MG63 (cell line): ENCODE data around the gene HERC3. TPM values are rescaled to one million over a fixed set of nuclear protein-coding genes. Genes with fewer than 3 reads are reported as not detected.
A peak's percentile ranks its signal among the peaks of the same experiment; 100 is the strongest.

Source experiments
- DNase-seq: peaks from one replicate; pipeline ENCODE4 v3.0.0-alpha.2; 2020
- H3K27me3 ChIP-seq: fragments of 250-450 bp; sonication (Bioruptor Pico); 2 replicates; pipeline ENCODE4 v1.5.1; 2020; ENCODE audit warnings: mild to moderate bottlenecking, moderate library complexity
- H3K36me3 ChIP-seq: fragments of 250-450 bp; sonication (Bioruptor Pico); 2 replicates; pipeline ENCODE4 v1.5.1; 2020; ENCODE audit warnings: mild to moderate bottlenecking, moderate library complexity
- H3K4me3 ChIP-seq: fragments of 250-450 bp; sonication (Bioruptor Pico); 2 replicates; pipeline ENCODE4 v1.5.1; 2020; ENCODE audit warnings: mild to moderate bottlenecking, moderate library complexity
- H3K9me3 ChIP-seq: fragments of 250-450 bp; sonication (Bioruptor Pico); 2 replicates; pipeline ENCODE4 v1.5.1; 2020; ENCODE audit warnings: mild to moderate bottlenecking, moderate library complexity
- total RNA-seq: library from RNA; depleted of rRNA; stranded (reverse); fragments of >200 nt; shearing (Covaris generic); gene quantifications from 2 replicates; pipeline ENCODE4 v1.2.3, GENCODE V29; 2014; ENCODE audit warnings: low replicate concordance

HERC3 gene
- total RNA-seq, 1 experiment from 2014 or later: 3.3 TPM

DNA sequence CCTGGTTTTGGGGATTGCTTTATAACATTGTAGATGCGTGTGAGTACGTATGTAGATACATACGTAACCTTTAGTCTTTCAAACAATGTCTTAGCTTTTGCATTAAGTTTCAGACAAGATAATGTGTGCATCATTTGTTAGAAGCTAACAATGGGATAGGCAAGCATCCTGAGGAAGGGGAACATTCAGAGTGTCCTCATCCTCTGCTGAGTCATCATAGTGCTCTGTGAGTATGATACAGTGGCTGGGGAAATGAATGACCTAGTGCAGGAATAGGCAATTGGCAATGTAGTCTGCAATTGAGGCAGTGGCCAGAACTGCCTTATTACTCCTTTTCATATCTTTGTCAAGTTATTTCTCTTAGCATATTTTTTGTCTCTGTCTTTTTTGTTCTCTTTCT lies 98.1 kb downstream of the HERC3 start:
- Histone ChIP-seq H3K36me3 (no peaks in the 10 kb centered on the region), H3K9me3 (no peaks in the 10 kb centered on the region), H3K4me3 (no peak overlapping the region), H3K27me3 (no peaks in the 10 kb centered on the region)
- DNase-seq: no peak

- no peak for DNase-seq
- no peak overlapping the region for H3K4me3 ChIP-seq
- H3K27me3 ChIP-seq: no peaks in the 10 kb centered on the region
- H3K36me3 ChIP-seq: no peaks in the 10 kb centered on the region
- H3K9me3 ChIP-seq: no peaks in the 10 kb centered on the region
Measured at GRCh38 chr4:88693792-88694191, 101.5 kb downstream of the HERC3 start.

- Histone ChIP-seq H3K36me3 (no peaks in the 10 kb centered on the region), H3K9me3 (no peaks in the 10 kb centered on the region), H3K4me3 (peak overlapping the region; percentile 56; the same call in 1 of the 2 replicates), H3K27me3 (no peaks in the 10 kb centered on the region)
- no peak for DNase-seq
Measured at GRCh38 chr4:88696630-88697029, 104.3 kb downstream of the HERC3 start.

DNA sequence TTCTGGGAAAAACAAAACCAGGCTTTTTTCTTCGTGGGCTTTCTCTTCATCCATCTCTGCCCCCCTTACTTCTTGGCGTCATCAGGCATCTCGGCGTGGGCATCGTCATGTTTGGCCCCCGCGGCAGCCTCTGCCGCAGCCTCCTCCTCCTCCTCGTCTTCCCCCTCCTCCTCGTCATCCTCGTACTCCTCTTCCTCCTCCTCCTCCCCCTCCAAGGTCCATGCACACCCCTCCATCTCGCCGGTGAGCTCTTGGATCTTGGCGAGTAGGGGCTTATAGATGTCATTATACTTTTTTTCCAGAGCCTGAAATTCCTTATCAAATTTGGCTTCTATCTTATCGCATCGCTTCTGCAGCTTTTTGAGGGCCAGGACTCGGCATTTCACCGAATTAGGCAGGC lies 104.9 kb downstream of the HERC3 start:
- DNase-seq: no peak
- Histone ChIP-seq H3K9me3 (no peaks in the 10 kb centered on the region), H3K36me3 (no peaks in the 10 kb centered on the region), H3K4me3 (peak overlapping the region; percentile 56), H3K27me3 (no peaks in the 10 kb centered on the region)

DNA sequence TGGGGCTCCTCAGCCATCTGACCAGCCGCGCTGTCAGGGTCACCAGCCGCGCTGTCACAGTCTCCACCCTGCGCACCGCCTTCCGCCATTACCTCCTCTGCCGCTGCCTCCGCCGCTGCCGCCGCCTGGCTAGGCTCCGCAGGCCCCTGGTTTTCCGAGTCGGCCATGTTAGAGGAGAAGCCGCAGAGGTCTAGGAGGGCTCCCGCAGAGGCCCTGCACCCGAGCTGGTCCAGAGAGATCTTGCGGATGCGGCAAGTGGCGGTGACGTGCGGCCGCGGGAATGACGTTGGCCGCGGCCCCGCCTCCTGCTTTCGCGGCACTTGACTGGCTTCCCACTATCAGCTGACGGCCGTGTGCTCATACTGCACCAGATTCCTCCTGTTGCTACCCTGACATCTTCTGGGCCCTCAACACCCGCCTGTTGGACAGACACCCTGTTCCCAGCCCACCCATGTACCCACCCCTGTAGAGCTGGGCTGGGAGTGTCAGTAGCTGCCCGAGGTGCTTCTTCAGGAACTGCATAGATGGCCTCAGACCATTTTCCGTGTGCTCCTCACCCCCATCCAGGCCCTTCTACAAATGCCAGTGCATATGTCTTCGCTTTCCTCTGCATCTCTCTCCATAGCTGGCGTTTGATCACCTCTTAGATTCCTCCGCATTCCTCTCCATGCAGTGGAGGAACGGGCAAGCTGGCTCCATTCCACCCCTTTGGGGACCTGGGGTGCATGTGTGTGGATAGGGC lies 105.5 kb downstream of the HERC3 start, which contains the start of gene NAP1L5:
NAP1L5 (minus strand) TSS at position 242 of the 742 bp plus-strand sequence; CDS start at position 167, 75 bp downstream.
- Histone ChIP-seq H3K36me3 (no peaks in the 10 kb centered on the region), H3K9me3 (no peaks in the 10 kb centered on the region)

DNA sequence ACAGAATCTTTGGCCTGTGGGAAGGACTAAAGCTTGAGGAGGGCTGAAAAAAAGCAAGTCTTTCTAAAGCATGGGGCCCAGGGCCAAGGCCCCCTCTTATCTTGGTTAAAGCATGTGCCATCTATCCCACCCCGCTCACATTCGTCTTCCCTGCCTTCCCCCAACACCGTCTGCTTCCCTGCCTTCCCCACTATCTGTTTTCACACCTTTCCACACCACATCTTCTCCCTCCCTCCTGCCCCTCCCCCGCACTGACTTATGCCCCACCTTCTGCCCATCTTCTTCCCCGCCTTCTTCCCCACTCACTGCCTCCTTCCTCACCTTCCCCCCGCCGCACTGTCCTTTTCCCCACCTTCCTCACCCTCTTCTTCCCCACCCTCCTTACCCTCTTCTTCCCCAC lies 106.2 kb downstream of the HERC3 start:
- H3K9me3 ChIP-seq: no peaks in the 10 kb centered on the region
- no peak overlapping the region for H3K4me3 ChIP-seq
- H3K36me3 ChIP-seq: no peaks in the 10 kb centered on the region
- DNase-seq: no peak
- no peaks in the 10 kb centered on the region for H3K27me3 ChIP-seq

More for the DNA sequence above, 105.5 kb downstream of the HERC3 start, which contains the start of gene NAP1L5:
- peak; percentile 36 for DNase-seq
- no peaks in the 10 kb centered on the region for H3K27me3 ChIP-seq
- H3K4me3 ChIP-seq: peak within 1 kb of the TSS; percentile 56

- no peaks in the 10 kb centered on the region for H3K36me3 ChIP-seq
- no peaks in the 10 kb centered on the region for H3K27me3 ChIP-seq
- H3K9me3 ChIP-seq: no peaks in the 10 kb centered on the region
- no peak for DNase-seq
- H3K4me3 ChIP-seq: no peak overlapping the region
Measured at GRCh38 chr4:88702782-88703181, 110.5 kb downstream of the HERC3 start.

DNA sequence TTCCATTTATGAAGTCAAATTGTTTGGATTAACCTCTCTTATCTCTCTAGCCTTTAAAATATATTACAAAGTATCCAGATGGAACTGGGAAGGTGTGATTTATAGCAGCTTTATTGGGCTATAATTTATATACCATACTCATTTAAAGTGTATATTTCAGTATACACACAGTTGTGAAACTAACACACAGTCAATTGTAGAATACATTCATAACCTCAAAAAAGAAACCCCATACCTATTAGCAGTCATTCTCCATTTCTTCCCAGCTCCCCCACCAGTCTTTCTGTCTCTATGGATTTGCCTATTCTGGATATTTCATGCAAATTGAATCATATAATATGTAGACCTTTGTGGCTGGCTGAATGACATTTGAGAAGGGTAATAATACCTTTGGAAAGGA lies 112.9 kb downstream of the HERC3 start:
- H3K27me3 ChIP-seq: no peaks in the 10 kb centered on the region

DNA sequence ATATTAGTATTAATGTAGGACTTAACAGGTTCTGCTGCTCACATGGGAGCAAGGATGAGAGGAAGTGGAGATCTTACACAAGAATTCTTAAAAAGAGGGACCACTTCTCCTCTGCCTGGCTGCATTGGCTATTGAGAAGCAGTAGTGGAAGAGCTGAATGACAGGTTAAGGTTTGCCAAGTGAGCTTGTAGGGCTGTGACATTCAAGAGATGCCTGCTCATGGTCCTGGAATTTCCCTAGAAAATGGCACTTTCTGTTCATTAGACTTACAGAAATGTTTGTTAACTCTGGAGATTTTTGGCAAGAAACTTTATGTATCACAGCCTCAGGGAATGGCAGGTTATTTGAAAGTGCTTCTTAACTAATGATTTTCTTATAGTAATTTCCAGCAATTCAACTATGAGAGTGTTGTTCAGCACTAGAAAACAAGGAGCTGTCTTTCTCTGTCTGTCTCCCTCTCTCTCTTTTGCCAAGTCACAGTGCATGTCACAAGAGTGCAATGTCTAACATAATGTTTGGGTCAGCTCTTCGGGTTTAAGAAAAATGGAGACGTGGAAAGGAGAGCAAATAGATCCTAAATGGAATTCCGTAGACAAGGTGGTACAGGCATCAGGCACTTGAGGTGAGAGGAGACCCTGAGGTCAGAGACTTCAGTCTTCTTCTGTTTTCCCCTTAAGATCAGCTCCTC lies 113.7 kb downstream of the HERC3 start:
- Histone ChIP-seq H3K27me3 (no peaks in the 10 kb centered on the region), H3K36me3 (no peaks in the 10 kb centered on the region), H3K9me3 (no peaks in the 10 kb centered on the region), H3K4me3 (no peak overlapping the region)
- no peak for DNase-seq

More for the DNA sequence above, 112.9 kb downstream of the HERC3 start:
- Histone ChIP-seq H3K4me3 (no peak overlapping the region), H3K9me3 (no peaks in the 10 kb centered on the region), H3K36me3 (no peaks in the 10 kb centered on the region)
- no peak for DNase-seq

GRCh38 chr4:88706574-88706973 lies 114.3 kb downstream of the HERC3 start:
- H3K27me3 ChIP-seq: no peaks in the 10 kb centered on the region
- no peaks in the 10 kb centered on the region for H3K36me3 ChIP-seq
- H3K4me3 ChIP-seq: no peak overlapping the region
- peak; percentile 18 for DNase-seq
- H3K9me3 ChIP-seq: no peaks in the 10 kb centered on the region

GRCh38 chr4:88709989-88710388 lies 117.7 kb downstream of the HERC3 start:
- no peak for DNase-seq
- H3K27me3 ChIP-seq: no peaks in the 10 kb centered on the region
- no peaks in the 10 kb centered on the region for H3K9me3 ChIP-seq
- H3K36me3 ChIP-seq: no peaks in the 10 kb centered on the region
- H3K4me3 ChIP-seq: no peak overlapping the region

DNA sequence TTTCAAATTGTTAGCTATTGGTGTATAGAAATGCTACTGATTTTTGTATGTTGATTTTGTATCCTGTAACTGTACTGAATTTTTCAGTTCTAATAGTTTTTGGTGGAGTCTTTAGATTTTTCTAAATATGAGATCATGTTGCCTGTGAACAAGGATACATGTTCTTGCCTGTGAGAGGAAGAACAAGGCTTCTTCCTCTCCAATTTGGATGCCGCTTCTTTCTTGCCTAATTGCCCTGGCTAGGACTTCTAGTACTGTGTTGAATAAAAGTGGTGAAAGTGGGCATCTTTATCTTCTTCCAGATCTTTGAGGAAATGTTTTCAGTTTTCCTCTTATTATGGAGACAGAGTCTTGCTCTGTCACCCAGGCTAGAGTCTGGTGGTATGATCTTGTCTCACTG lies 121.5 kb downstream of the HERC3 start:
- Histone ChIP-seq H3K4me3 (no peak overlapping the region), H3K36me3 (no peaks in the 10 kb centered on the region), H3K9me3 (no peaks in the 10 kb centered on the region; the same call in 1 of the 2 replicates), H3K27me3 (no peaks in the 10 kb centered on the region)
- no peak for DNase-seq

DNA sequence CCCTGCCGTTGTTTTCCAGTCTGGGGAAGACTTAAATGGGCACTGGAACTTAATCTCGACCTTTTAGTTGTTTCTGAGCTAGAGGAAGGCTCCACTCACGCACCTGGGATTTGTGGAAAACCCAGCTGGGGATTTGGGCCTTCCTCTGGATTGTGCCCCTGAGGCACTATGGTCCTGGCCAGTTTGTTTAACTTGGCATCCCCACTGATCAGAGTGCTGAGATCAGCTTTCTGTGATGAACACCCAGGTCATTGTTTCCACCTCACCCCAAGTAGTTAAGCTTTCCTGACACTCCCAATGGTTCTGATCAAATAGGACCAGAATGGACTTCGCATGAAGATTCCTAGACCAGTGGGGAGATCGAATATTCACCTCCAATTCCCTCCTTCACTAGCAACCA lies 125.8 kb downstream of the HERC3 start:
- no peak for DNase-seq
- H3K9me3 ChIP-seq: no peaks in the 10 kb centered on the region; the same call in 1 of the 2 replicates
- H3K4me3 ChIP-seq: no peak overlapping the region
- no peaks in the 10 kb centered on the region for H3K27me3 ChIP-seq
- no peaks in the 10 kb centered on the region for H3K36me3 ChIP-seq

- DNase-seq: no peak
- no peak overlapping the region for H3K4me3 ChIP-seq
- no peaks in the 10 kb centered on the region for H3K27me3 ChIP-seq
- no peaks in the 10 kb centered on the region for H3K36me3 ChIP-seq
- H3K9me3 ChIP-seq: no peaks in the 10 kb centered on the region; the same call in 1 of the 2 replicates
Measured at GRCh38 chr4:88719381-88719780, 127.1 kb downstream of the HERC3 start.

DNA sequence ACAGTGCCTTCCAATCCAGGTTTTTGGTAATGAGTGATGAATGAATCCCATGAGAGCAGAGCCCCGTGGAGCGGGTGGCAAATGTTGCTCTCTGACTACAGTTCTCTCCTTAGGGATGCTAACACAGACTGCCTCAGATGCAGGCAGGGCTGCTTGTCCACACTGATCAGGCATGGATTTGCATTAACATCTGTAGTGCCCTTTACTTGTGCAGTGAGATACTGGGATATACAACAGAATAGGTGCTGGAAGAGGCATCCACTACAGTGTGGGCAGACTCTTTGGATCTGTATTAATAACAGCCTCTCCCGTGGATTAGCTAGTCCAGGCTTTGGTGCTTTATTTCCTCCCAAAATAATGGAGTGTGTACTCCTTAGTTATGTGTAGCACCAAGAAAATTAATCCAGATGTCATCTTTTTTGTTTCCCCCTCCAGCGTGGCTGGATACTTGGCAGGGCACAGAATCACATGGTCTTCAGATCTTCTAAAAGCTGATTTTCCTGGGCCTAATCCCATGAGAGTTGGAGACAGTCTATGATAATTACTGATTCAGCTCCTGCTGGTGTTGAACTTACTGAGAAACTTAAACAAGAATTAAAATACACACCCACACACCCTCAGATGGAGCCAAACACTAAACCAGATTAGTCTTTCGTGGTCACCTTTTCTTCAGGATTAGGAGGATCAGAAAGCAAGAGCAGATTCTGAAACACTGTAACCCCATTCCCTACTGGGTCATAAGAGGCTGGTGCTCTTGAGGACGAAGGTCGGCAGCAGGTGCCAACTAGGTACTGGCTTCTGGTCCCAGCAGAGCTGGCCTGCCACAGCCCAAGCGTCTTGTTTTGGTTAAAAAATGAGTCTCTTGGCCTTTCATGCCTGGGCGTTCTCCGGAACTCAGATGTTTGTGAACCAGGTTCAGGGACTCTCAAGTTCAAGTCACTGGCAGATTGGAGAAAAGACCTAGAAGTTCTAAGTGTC lies 128.5 kb downstream of the HERC3 start:
- DNase-seq: no peak
- Histone ChIP-seq H3K27me3 (no peaks in the 10 kb centered on the region), H3K4me3 (no peak overlapping the region), H3K9me3 (no peaks in the 10 kb centered on the region; the same call in 1 of the 2 replicates), H3K36me3 (no peaks in the 10 kb centered on the region)

DNA sequence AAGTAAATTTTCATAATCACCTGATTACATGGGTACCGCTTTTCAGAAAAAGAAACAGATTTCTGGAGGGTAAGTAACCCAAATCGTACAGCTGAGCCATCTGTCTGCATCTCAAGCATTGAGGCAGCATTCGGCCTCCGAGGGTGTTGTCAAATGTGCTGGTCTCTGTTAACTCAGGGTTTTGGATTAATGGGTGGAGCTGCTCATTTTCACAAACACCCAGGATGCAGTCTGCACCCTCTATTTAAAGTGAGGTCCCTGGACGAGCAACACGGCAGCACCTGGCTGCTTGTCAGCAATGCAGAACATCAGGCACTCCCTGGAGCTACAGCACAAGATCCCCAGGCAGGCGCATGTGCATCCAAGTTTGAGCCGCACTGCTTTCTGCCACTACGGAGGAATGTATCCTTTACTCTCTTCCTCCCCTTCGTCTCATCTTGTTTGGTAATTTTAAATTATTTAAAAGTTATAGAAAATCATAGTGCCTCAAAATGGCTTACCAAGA lies 130.0 kb downstream of the HERC3 start:
- H3K9me3 ChIP-seq: no peaks in the 10 kb centered on the region; the same call in 1 of the 2 replicates
- H3K4me3 ChIP-seq: no peak overlapping the region
- no peak for DNase-seq
- H3K27me3 ChIP-seq: no peaks in the 10 kb centered on the region
- H3K36me3 ChIP-seq: no peaks in the 10 kb centered on the region
